ENCODE measurements around the gene CPNE8. TPM values are rescaled to one million over a fixed set of nuclear protein-coding genes. Genes with fewer than 3 reads are reported as not detected.

Gene CPNE8
- total RNA-seq (2022) (13.5 and 15.2 TPM in 2 replicates), Bru-seq, nascent RNA (percentile 73 among the genes with signal in this experiment), BruChase-seq, experiment 1, labeled RNA remaining after a 2-hour chase (percentile 63 among the genes with signal in this experiment), BruChase-seq, experiment 2, labeled RNA remaining after a 6-hour chase (percentile 59 among the genes with signal in this experiment)
- long read RNA-seq, transcript CPNE8-201 (20 exons, 3,489 nt): major isoform, 8 of 13 reads
- long read RNA-seq, partial matches to known transcripts: 1 of 13 reads
- long read RNA-seq, other reads (novel, unspliced or antisense): 4 of 13 reads

DNA sequence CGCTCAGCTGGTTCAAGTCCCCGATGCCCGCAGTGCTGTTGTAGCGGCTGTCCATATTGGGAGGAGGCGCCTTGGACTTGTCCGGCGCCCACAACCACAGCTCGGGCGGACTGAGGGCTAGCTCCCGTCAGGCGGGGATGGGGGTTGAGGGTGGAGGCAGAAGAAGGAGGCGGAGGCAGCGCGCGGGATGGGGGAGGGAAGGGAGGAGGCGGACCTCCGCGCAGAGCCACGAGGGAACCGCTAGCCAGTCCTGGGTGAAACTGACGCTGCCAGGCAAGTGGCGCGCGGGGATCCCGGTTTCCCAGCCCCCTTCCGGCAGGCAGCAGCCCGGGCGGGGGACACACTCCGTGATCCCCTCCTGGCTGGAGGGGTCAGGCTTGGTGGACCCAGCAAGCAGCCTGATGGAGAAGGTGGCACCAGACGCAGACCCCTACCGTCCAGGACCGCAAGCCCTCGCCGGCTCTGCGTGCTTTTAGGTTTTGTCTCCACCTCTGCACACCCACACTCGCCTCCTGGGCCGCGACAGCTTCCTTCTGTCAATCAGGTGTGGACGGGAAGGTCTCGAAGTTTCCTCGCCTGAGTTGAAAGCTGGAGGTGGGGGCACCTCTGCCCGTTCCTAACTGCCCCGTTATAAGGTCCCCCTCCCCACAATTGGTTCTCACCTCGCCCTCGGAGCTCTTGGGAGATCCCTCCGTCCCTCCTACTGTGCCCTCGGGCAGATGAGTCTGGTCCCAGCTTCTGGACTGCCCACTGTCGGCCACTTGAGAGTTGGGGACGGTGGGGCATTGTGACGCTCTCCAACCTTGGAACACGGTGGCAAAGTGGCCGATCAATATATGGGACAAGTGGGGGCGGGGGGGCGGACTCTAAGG lies at the start of gene CPNE8:
Gene CPNE8, minus strand, starts transcription at position 112 of the 872 bp plus-strand sequence. Its CDS starts 57 bp downstream, at position 55.
- Histone ChIP-seq H3K4me1 (0 out of 2 replicates have a peak, but pooled peaks cover 4% of the 10 kb centered on the region), H3K36me3 (ENCODE audit: control insufficient read depth, insufficient read depth, low read length) (no peaks in the 10 kb centered on the region), H3K4me3 (ENCODE audit: low read depth, low read length) (peak within 1 kb of the TSS; percentile 94), H3K9me3 (no peaks in the 10 kb centered on the region), H3K27me3 (replicated peaks; ENCODE audit: control insufficient read depth, insufficient read depth, low read length) (no peaks in the 10 kb centered on the region)
- Mint-ChIP-seq H3K27ac (ENCODE audit: unreplicated experiment) (peak within 1 kb of the TSS; percentile 93), H3K9me3 (ENCODE audit: unreplicated experiment) (no peaks in the 10 kb centered on the region), H3K27me3 (ENCODE audit: insufficient read depth, unreplicated experiment) (no peaks in the 10 kb centered on the region), H3K4me1 (ENCODE audit: low read depth, unreplicated experiment) (peaks cover 16% of the 10 kb centered on the region), H3K4me3 (ENCODE audit: unreplicated experiment) (peak within 1 kb of the TSS; percentile 98), H3K36me3 (ENCODE audit: insufficient read depth, unreplicated experiment) (peaks cover 12% of the 10 kb centered on the region)
- intact Hi-C loops (cut with micrococcal nuclease; ENCODE audit: unreplicated experiment): loop anchor here (1.0 to 10.0 kb wide), 10 partner anchors 7 to 581 kb away; no protein-coding TSS in a partner anchor
- TF ChIP-seq, protein P1, sequence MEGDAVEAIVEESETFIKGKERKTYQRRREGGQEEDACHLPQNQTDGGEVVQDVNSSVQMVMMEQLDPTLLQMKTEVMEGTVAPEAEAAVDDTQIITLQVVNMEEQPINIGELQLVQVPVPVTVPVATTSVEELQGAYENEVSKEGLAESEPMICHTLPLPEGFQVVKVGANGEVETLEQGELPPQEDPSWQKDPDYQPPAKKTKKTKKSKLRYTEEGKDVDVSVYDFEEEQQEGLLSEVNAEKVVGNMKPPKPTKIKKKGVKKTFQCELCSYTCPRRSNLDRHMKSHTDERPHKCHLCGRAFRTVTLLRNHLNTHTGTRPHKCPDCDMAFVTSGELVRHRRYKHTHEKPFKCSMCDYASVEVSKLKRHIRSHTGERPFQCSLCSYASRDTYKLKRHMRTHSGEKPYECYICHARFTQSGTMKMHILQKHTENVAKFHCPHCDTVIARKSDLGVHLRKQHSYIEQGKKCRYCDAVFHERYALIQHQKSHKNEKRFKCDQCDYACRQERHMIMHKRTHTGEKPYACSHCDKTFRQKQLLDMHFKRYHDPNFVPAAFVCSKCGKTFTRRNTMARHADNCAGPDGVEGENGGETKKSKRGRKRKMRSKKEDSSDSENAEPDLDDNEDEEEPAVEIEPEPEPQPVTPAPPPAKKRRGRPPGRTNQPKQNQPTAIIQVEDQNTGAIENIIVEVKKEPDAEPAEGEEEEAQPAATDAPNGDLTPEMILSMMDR (IDR thresholded peaks at IDR 0.05; ENCODE audit: insufficient read depth in 1 of 2, low read depth in 1 of 2, low read length in 1 of 2, severe bottlenecking in 1 of 2, unreplicated experiment in 1 of 2): peak in 1 of 2 experiments; percentile 18
- ChIA-PET CTCF (interaction anchor here (0.7 to 4.3 kb wide), 17 partner anchors 10 to 391 kb away, joined by 3 to 36 read pairs (median 6); no protein-coding TSS in a partner anchor), POLR2A (interaction anchor here (0.6 to 1.4 kb wide), 6 partner anchors 10 to 538 kb away, joined by 3 to 8 read pairs (median 3); no protein-coding TSS in a partner anchor)
- BruUV-seq (replicated peaks): no TSS peak
- DNase-seq: peak; percentile 77 to 78

DNA sequence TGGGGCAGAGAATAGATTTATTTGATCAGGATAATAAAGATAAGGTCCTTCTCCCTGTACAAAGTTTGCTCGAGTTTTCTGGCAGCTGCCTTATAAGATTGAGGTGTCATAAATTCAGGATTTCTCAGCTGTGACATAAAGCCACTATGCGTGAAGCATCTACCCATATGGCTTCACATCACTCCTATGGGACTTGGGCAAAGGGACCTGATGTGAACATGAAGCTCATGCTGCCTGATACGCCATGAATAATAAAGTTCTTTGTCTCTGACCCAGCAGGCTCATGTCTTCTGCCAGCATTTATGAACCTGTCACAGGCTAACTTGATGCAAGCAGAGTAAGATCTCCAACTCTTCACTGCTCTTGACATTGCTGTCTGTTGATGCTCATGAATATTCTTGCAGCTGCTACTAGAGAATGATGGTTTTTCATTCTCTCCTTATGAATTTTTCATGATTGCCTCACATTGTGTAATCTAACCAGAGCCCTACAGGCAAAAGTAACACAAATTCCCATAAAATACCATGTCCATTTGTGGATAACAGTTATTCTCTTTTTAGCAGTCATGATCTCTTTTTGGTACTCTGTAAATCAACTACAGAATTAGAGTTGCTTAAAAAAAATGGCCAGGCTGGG lies 49.0 kb upstream of the CPNE8 start:
- TF ChIP-seq, protein P1 (IDR thresholded peaks at IDR 0.05; ENCODE audit: insufficient read depth in 1 of 2, low read depth in 1 of 2, low read length in 1 of 2, severe bottlenecking in 1 of 2, unreplicated experiment in 1 of 2): no peak
- Mint-ChIP-seq H3K36me3 (ENCODE audit: insufficient read depth, unreplicated experiment) (no peaks in the 10 kb centered on the region), H3K4me3 (ENCODE audit: unreplicated experiment) (no peak overlapping the region), H3K27me3 (ENCODE audit: insufficient read depth, unreplicated experiment) (peaks cover 4% of the 10 kb centered on the region), H3K4me1 (ENCODE audit: low read depth, unreplicated experiment) (no peaks in the 10 kb centered on the region), H3K27ac (ENCODE audit: unreplicated experiment) (no peak overlapping the region), H3K9me3 (ENCODE audit: unreplicated experiment) (no peaks in the 10 kb centered on the region)
- H3K36me3 ChIP-seq (ENCODE audit: control insufficient read depth, insufficient read depth, low read length): no peaks in the 10 kb centered on the region
- no peaks in the 10 kb centered on the region for H3K27me3 ChIP-seq (replicated peaks; ENCODE audit: control insufficient read depth, insufficient read depth, low read length)
- ChIA-PET CTCF (no interaction called here), POLR2A (no interaction called here)
- intact Hi-C loops (cut with micrococcal nuclease; ENCODE audit: unreplicated experiment): no loop called here
- no peaks in the 10 kb centered on the region for H3K4me1 ChIP-seq
- no TSS peak for BruUV-seq (replicated peaks)
- no peak overlapping the region for H3K4me3 ChIP-seq (ENCODE audit: low read depth, low read length)
- no peak for DNase-seq
- H3K9me3 ChIP-seq: no peaks in the 10 kb centered on the region

DNA sequence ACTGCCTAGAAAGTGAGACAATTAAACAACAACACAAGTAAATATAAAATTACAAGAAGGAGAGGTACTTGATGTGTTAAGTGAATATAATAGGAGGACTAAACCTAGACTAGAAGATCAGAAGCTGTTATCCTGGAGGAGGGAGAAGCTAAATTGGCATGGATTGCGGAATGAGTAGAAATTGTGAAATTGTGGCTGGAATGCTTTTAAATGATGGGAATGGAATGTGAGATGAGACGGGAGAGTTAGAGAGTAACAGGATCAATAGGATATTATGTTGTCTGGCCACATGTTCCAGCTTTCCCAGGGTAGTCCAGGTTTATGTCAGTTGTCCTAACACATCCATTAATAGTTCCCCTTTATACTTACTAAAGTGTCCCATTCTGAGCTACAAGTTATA lies 44.0 kb upstream of the CPNE8 start:
- Mint-ChIP-seq H3K27ac (ENCODE audit: unreplicated experiment) (no peak overlapping the region), H3K27me3 (ENCODE audit: insufficient read depth, unreplicated experiment) (peaks cover 6% of the 10 kb centered on the region), H3K9me3 (ENCODE audit: unreplicated experiment) (no peaks in the 10 kb centered on the region), H3K4me3 (ENCODE audit: unreplicated experiment) (no peak overlapping the region), H3K36me3 (ENCODE audit: insufficient read depth, unreplicated experiment) (no peaks in the 10 kb centered on the region), H3K4me1 (ENCODE audit: low read depth, unreplicated experiment) (no peaks in the 10 kb centered on the region)
- Histone ChIP-seq H3K4me3 (ENCODE audit: low read depth, low read length) (no peak overlapping the region), H3K27me3 (replicated peaks; ENCODE audit: control insufficient read depth, insufficient read depth, low read length) (no peaks in the 10 kb centered on the region), H3K9me3 (no peaks in the 10 kb centered on the region), H3K36me3 (ENCODE audit: control insufficient read depth, insufficient read depth, low read length) (no peaks in the 10 kb centered on the region), H3K4me1 (no peaks in the 10 kb centered on the region)
- CTCF ChIA-PET: no interaction called here
- DNase-seq: no peak
- BruUV-seq (replicated peaks): no TSS peak
- intact Hi-C loops (cut with micrococcal nuclease; ENCODE audit: unreplicated experiment): no loop called here
- TF ChIP-seq, protein P1 (IDR thresholded peaks at IDR 0.05; ENCODE audit: insufficient read depth in 1 of 2, low read depth in 1 of 2, low read length in 1 of 2, severe bottlenecking in 1 of 2, unreplicated experiment in 1 of 2): no peak
- POLR2A ChIA-PET: no interaction called here
